Neural progenitor cell (in vitro differentiated cells): ENCODE data around the gene GBF1. TPM values are rescaled to one million over a fixed set of nuclear protein-coding genes. Genes with fewer than 3 reads are reported as not detected.
A peak's percentile ranks its signal among the peaks of the same experiment; 100 is the strongest.

ENCODE experiments used
- DNase-seq: peaks from one replicate; pipeline ENCODE4 v3.0.0-alpha.2; 2016; ENCODE audit warnings: low spot score
- H2AFZ ChIP-seq: fragments of 200-600 bp; sonication (generic); replicated peaks from 2 replicates; pipeline ENCODE4 v1.6.1; 2016; ENCODE audit warnings: antibody characterized with exemption
- H3F3A ChIP-seq: fragments of 200-600 bp; sonication (generic); 2 replicates; pipeline ENCODE4 v1.6.1; 2016; ENCODE audit warnings: antibody characterized with exemption, low read depth
- H3K27ac ChIP-seq: fragments of 200-600 bp; sonication (generic); 2 replicates; pipeline ENCODE4 v1.5.1; 2016; ENCODE audit warnings: mild to moderate bottlenecking
- H3K27me3 ChIP-seq: fragments of 200-600 bp; sonication (generic); 2 replicates; pipeline ENCODE4 v1.6.1; 2016; ENCODE audit warnings: mild to moderate bottlenecking, moderate library complexity
- H3K36me3 ChIP-seq: fragments of 200-600 bp; sonication (generic); 2 replicates; pipeline ENCODE4 v1.5.1; 2016
- H3K4me1 ChIP-seq: fragments of 200-600 bp; sonication (generic); 2 replicates; pipeline ENCODE4 v1.6.1; 2016; ENCODE audit warnings: mixed run types
- H3K4me2 ChIP-seq: fragments of 200-600 bp; sonication (generic); 2 replicates; pipeline ENCODE4 v1.6.1; 2016
- H3K4me3 ChIP-seq: fragments of 200-600 bp; sonication (generic); 2 replicates; pipeline ENCODE4 v1.5.1; 2016
- H3K79me2 ChIP-seq: fragments of 200-600 bp; sonication (generic); 2 replicates; pipeline ENCODE4 v1.6.1; 2016; ENCODE audit warnings: low read depth
- H3K9ac ChIP-seq: fragments of 200-600 bp; sonication (generic); 2 replicates; pipeline ENCODE4 v1.6.1; 2016
- H3K9me3 ChIP-seq: fragments of 200-600 bp; sonication (generic); 2 replicates; pipeline ENCODE4 v1.5.1; 2016; ENCODE audit warnings: low read depth
- H4K20me1 ChIP-seq: fragments of 200-600 bp; sonication (generic); 2 replicates; pipeline ENCODE4 v1.6.1; 2016; ENCODE audit warnings: low read depth
- H3K27ac Mint-ChIP-seq: 3 replicates; pipeline ENCODE4 v1.8.0; 2021; ENCODE audit warnings: mixed read lengths
- H3K27me3 Mint-ChIP-seq: 2 replicates; pipeline ENCODE4 v1.8.0; 2022; ENCODE audit warnings: low read depth, mild to moderate bottlenecking, inconsistent platforms, moderate library complexity, mixed read lengths; ENCODE audit not compliant: insufficient read depth
- H3K36me3 Mint-ChIP-seq: 3 replicates; pipeline ENCODE4 v1.8.0; 2021; ENCODE audit warnings: mixed read lengths
- H3K4me1 Mint-ChIP-seq: 3 replicates; pipeline ENCODE4 v1.8.0; 2021; ENCODE audit warnings: mixed read lengths
- H3K4me3 Mint-ChIP-seq: 3 replicates; pipeline ENCODE4 v1.8.0; 2021; ENCODE audit warnings: mild to moderate bottlenecking, moderate library complexity, mixed read lengths
- H3K9me3 Mint-ChIP-seq: 3 replicates; pipeline ENCODE4 v1.8.0; 2020; ENCODE audit warnings: mixed read lengths
- EZH2 ChIP-seq: fragments of 200-600 bp; sonication (generic); IDR thresholded peaks from 2 replicates; pipeline ENCODE4 v1.6.1; 2017; ENCODE audit warnings: antibody characterized with exemption, mild to moderate bottlenecking, moderate library complexity
- EZH2phosphoT487 ChIP-seq: fragments of 200-600 bp; sonication (generic); IDR thresholded peaks from 2 replicates; pipeline ENCODE4 v1.6.1; 2017; ENCODE audit warnings: antibody characterized with exemption
- total RNA-seq: library from RNA; depleted of rRNA; stranded (reverse); fragments of >200 nt; gene quantifications from 2 replicates; pipeline ENCODE4 v1.2.3, GENCODE V29; 2015; ENCODE audit warnings: low replicate concordance
- TF ChIP-seq, protein P1 (sequence below): fragments of 200-600 bp; sonication (generic); IDR thresholded peaks from 2 replicates; pipeline ENCODE4 v1.5.1; 2017; ENCODE audit warnings: antibody characterized with exemption, mild to moderate bottlenecking

The GBF1 gene
- total RNA-seq, 1 donor from 2014 or later = 23.5 TPM

DNA sequence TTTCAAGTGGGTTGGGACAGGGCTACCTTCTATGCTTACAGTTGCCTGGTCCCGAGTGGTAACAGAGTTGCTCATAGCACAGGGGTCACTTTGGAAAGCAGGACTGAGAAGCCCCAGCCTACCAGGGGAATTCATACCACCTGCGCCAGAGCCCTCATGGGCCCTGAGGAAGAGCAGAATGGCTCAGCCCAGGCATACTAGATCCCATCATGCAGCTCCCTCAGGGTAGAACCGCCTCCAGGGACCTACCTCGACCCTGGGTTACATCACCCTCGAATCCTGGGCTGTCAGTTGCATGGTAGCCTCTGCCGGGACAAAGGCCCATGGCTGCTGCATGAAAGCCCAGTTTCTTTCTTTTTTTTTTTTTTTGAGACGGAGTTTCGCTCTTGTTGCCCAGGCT, 184.1 kb downstream of the GBF1 start:
- peaks cover 18% of the 10 kb centered on the region for H3K27me3 ChIP-seq
- no peaks in the 10 kb centered on the region for H3K36me3 ChIP-seq
- no peak overlapping the region for H3K9ac ChIP-seq
- no peak overlapping the region for H2AFZ ChIP-seq
- H4K20me1 ChIP-seq = peaks cover 3% of the 10 kb centered on the region
- H3K27ac ChIP-seq = no peak overlapping the region
- Mint-ChIP-seq H3K27me3 (peaks cover 7% of the 10 kb centered on the region), H3K36me3 (peaks cover under 1% of the 10 kb centered on the region), H3K27ac (no peak overlapping the region), H3K9me3 (no peaks in the 10 kb centered on the region), H3K4me1 (peaks cover 17% of the 10 kb centered on the region), H3K4me3 (no peak overlapping the region)
- no peak overlapping the region for H3K4me3 ChIP-seq
- H3K4me1 ChIP-seq = peaks cover 4% of the 10 kb centered on the region
- no peak overlapping the region for H3K4me2 ChIP-seq
- H3K9me3 ChIP-seq = no peaks in the 10 kb centered on the region
- H3F3A ChIP-seq = peaks cover 8% of the 10 kb centered on the region
- peaks cover 13% of the 10 kb centered on the region for H3K79me2 ChIP-seq
- TF ChIP-seq, protein P1, sequence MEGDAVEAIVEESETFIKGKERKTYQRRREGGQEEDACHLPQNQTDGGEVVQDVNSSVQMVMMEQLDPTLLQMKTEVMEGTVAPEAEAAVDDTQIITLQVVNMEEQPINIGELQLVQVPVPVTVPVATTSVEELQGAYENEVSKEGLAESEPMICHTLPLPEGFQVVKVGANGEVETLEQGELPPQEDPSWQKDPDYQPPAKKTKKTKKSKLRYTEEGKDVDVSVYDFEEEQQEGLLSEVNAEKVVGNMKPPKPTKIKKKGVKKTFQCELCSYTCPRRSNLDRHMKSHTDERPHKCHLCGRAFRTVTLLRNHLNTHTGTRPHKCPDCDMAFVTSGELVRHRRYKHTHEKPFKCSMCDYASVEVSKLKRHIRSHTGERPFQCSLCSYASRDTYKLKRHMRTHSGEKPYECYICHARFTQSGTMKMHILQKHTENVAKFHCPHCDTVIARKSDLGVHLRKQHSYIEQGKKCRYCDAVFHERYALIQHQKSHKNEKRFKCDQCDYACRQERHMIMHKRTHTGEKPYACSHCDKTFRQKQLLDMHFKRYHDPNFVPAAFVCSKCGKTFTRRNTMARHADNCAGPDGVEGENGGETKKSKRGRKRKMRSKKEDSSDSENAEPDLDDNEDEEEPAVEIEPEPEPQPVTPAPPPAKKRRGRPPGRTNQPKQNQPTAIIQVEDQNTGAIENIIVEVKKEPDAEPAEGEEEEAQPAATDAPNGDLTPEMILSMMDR = no peak
- TF ChIP-seq EZH2 = no peak
- TF ChIP-seq EZH2phosphoT487 = no peak
- DNase-seq = no peak

DNA sequence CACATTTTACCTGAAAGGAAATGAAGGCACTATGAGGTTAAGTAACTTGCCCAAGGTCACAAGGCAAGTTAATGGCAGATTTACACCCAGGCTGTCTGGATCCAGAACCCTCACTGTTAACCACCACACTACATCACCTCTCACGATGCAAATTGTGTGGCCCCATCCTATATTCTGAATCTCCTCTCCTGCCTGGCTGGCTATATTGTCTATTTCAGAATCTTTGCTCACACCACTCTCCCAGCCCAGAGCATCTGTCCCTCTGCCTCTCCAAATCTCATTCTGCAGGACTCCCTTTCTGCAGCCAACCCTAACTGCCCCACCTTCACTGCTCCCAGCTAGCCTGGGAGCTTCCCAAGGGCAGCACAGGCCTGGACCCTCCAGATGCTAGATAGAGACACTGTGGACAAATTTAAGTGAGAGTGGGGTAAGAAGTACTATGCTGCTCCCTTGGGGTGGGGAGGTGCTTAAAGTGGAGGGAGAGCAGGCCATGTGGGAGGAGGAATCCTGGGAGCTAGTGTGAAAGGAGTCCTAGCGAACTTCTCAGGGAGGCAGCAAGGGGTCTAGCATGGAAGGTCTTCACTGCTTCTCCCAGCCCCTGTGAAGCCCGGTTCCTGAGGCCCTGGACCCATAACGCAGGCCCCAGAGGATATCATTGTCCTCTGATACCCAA, 186.3 kb downstream of the GBF1 start:
- H3K27me3 Mint-ChIP-seq = peaks cover 4% of the 10 kb centered on the region
- peaks cover 28% of the 10 kb centered on the region for H3K4me1 Mint-ChIP-seq
- H3K9me3 Mint-ChIP-seq = no peaks in the 10 kb centered on the region
- no peaks in the 10 kb centered on the region for H3K9me3 ChIP-seq
- peak overlapping the region; percentile 74 for H3K9ac ChIP-seq
- H3K36me3 ChIP-seq = no peaks in the 10 kb centered on the region
- no peaks in the 10 kb centered on the region for H4K20me1 ChIP-seq
- H3K4me3 ChIP-seq = peak overlapping the region; percentile 67
- H3K27ac ChIP-seq = no peak overlapping the region
- H3K27me3 ChIP-seq = peaks cover 39% of the 10 kb centered on the region
- peaks cover 17% of the 10 kb centered on the region for H3F3A ChIP-seq
- no peak for DNase-seq
- no peaks in the 10 kb centered on the region for H3K36me3 Mint-ChIP-seq
- peak overlapping the region; percentile 96 for H3K4me3 Mint-ChIP-seq
- peak overlapping the region; percentile 63 for H2AFZ ChIP-seq
- TF ChIP-seq EZH2 = no peak
- TF ChIP-seq, protein P1 = no peak
- no peak for TF ChIP-seq EZH2phosphoT487
- H3K4me2 ChIP-seq = peak overlapping the region; percentile 88
- peaks cover 13% of the 10 kb centered on the region for H3K79me2 ChIP-seq
- peak overlapping the region; percentile 34 for H3K27ac Mint-ChIP-seq
- peaks cover 14% of the 10 kb centered on the region for H3K4me1 ChIP-seq

Other genes starting within 250 kb of the GBF1 start
- gene ARMH3, start 189.4 kb upstream of the GBF1 start, total RNA-seq = 11.8 and 14.5 TPM in 2 replicates
- gene HPS6, start 180.2 kb upstream of the GBF1 start, total RNA-seq = 7.2 and 22.8 TPM in 2 replicates
- 46.4 and 79.2 TPM in 2 replicates for gene LDB1, start 125.2 kb upstream of the GBF1 start, total RNA-seq
- 11.7 and 15.4 TPM in 2 replicates for gene PPRC1, start 112.5 kb upstream of the GBF1 start, total RNA-seq
- gene NOLC1, start 93.1 kb upstream of the GBF1 start, total RNA-seq = 74.7 and 80.6 TPM in 2 replicates
- gene ELOVL3, start 19.2 kb upstream of the GBF1 start, total RNA-seq = 0.40 TPM in 1 of 2 replicates, not detected in the other
- 0.46 TPM in 1 of 2 replicates, not detected in the other for gene PITX3, start 4.0 kb upstream of the GBF1 start, total RNA-seq
- gene NFKB2, start 150.2 kb downstream of the GBF1 start, total RNA-seq = 4.0 and 14.9 TPM in 2 replicates
- gene PSD, start 173.3 kb downstream of the GBF1 start, total RNA-seq = 0.09 and 2.8 TPM in 2 replicates
- gene FBXL15, start 175.3 kb downstream of the GBF1 start, total RNA-seq = 4.4 and 12.2 TPM in 2 replicates
- gene CUEDC2, start 187.0 kb downstream of the GBF1 start, total RNA-seq = 64.0 and 97.4 TPM in 2 replicates
- not detected in 2 replicates for gene C10orf95, start 206.0 kb downstream of the GBF1 start, total RNA-seq